Trophoblast cell (in vitro differentiated cells and primary cell): ENCODE data around the gene SLC5A5.
"Not testable (repeated sequence)": the region's sequence is repeated elsewhere in the genome, so short reads cannot be mapped to it uniquely, and the experiment has no call there.

Experiments used
- DNase-seq, 2 donors: peaks; one replicate each; pipeline ENCODE4 v3.0.0-alpha.2; 2016
- H2AFZ ChIP-seq: 2 replicates; pipeline ENCODE4 v1.6.1; 2013; ENCODE audit warnings: low read length, moderate library complexity, mild to moderate bottlenecking; ENCODE audit not compliant: insufficient read depth, poor library complexity
- H2AK5ac ChIP-seq: 2 replicates; pipeline ENCODE4 v1.6.1; 2013; ENCODE audit warnings: mild to moderate bottlenecking, low read length
- H2BK120ac ChIP-seq: 2 replicates; pipeline ENCODE4 v1.6.1; 2013; ENCODE audit warnings: low read length, mild to moderate bottlenecking, moderate library complexity; ENCODE audit not compliant: insufficient read depth, poor library complexity
- H2BK12ac ChIP-seq: 2 replicates; pipeline ENCODE4 v1.6.1; 2013; ENCODE audit warnings: mild to moderate bottlenecking, low read length, moderate library complexity
- H2BK5ac ChIP-seq: 2 replicates; pipeline ENCODE4 v1.6.1; 2013; ENCODE audit warnings: low read length, low read depth, moderate library complexity, mild to moderate bottlenecking; ENCODE audit not compliant: poor library complexity
- H3K14ac ChIP-seq: 2 replicates; pipeline ENCODE4 v1.6.1; 2013; ENCODE audit warnings: mild to moderate bottlenecking, low read length
- H3K18ac ChIP-seq: 2 replicates; pipeline ENCODE4 v1.6.1; 2013; ENCODE audit warnings: mild to moderate bottlenecking, low read length
- H3K23ac ChIP-seq: 2 replicates; pipeline ENCODE4 v1.6.1; 2013; ENCODE audit warnings: low read length
- H3K27ac ChIP-seq: 2 replicates; pipeline ENCODE4 v1.5.1; 2013; ENCODE audit warnings: low read depth, mild to moderate bottlenecking, inconsistent platforms, low read length, moderate library complexity
- H3K27me3 ChIP-seq: 2 replicates; pipeline ENCODE4 v1.6.1; 2013; ENCODE audit warnings: inconsistent platforms, mild to moderate bottlenecking, low read length, moderate library complexity; ENCODE audit not compliant: insufficient read depth
- H3K36me3 ChIP-seq, 2 experiments: 1 replicate in 1 of 2; 2 replicates in 1 of 2; pipeline ENCODE4 v1.6.1; 2013; ENCODE audit warnings: low read length in 2 of 2, mild to moderate bottlenecking in 2 of 2, moderate library complexity in 1 of 2; ENCODE audit not compliant: insufficient read depth in 2 of 2, control insufficient read depth in 1 of 2
- H3K4ac ChIP-seq: 2 replicates; pipeline ENCODE4 v1.6.1; 2013; ENCODE audit warnings: low read depth, mild to moderate bottlenecking, low read length, moderate library complexity
- H3K4me1 ChIP-seq, 2 experiments: 1 replicate in 1 of 2; 2 replicates in 1 of 2; pipeline ENCODE4 v1.6.1; 2013; ENCODE audit warnings: low read length in 2 of 2, mild to moderate bottlenecking in 2 of 2, moderate library complexity in 1 of 2; ENCODE audit not compliant: insufficient read depth in 2 of 2, control insufficient read depth in 1 of 2
- H3K4me2 ChIP-seq: 2 replicates; pipeline ENCODE4 v1.6.1; 2013; ENCODE audit warnings: inconsistent platforms, mild to moderate bottlenecking, low read length, moderate library complexity
- H3K4me3 ChIP-seq: 2 replicates; pipeline ENCODE4 v1.5.1; 2013; ENCODE audit warnings: mild to moderate bottlenecking, low read depth, low read length, inconsistent platforms
- H3K79me1 ChIP-seq: one replicate; pipeline ENCODE4 v1.6.1; 2013; ENCODE audit warnings: low read length
- H3K79me2 ChIP-seq: 2 replicates; pipeline ENCODE4 v1.6.1; 2013; ENCODE audit warnings: low read length, mild to moderate bottlenecking; ENCODE audit not compliant: control insufficient read depth, insufficient read depth, poor library complexity
- H3K9ac ChIP-seq: 2 replicates; pipeline ENCODE4 v1.6.1; 2013; ENCODE audit warnings: mild to moderate bottlenecking, low read length
- H3K9me3 ChIP-seq: 2 replicates; pipeline ENCODE4 v1.6.1; 2013; ENCODE audit warnings: low read depth, mild to moderate bottlenecking, control low read depth, inconsistent platforms, low read length; ENCODE audit not compliant: insufficient read depth
- H4K12ac ChIP-seq: 2 replicates; pipeline ENCODE4 v1.6.1; 2013; ENCODE audit warnings: low read depth, mild to moderate bottlenecking, low read length, moderate library complexity
- H4K8ac ChIP-seq: 2 replicates; pipeline ENCODE4 v1.6.1; 2013; ENCODE audit warnings: low read depth, mild to moderate bottlenecking, low read length, moderate library complexity
- H4K91ac ChIP-seq: one replicate; pipeline ENCODE4 v1.6.1; 2013; ENCODE audit warnings: low read depth, mild to moderate bottlenecking, low read length, moderate library complexity
- WGBS: extraction: QIAGEN DNeasy Blood & Tissue Kit; methylation state at CpG from one replicate; pipeline ENCODE4 v1.1.7; 2013; ENCODE audit warnings: missing lambda C conversion rate; ENCODE audit not compliant: insufficient read length, insufficient coverage; ENCODE audit errors: extremely low coverage; 5-methylcytosine and 5-hydroxymethylcytosine counted together

The SLC5A5 gene

DNA sequence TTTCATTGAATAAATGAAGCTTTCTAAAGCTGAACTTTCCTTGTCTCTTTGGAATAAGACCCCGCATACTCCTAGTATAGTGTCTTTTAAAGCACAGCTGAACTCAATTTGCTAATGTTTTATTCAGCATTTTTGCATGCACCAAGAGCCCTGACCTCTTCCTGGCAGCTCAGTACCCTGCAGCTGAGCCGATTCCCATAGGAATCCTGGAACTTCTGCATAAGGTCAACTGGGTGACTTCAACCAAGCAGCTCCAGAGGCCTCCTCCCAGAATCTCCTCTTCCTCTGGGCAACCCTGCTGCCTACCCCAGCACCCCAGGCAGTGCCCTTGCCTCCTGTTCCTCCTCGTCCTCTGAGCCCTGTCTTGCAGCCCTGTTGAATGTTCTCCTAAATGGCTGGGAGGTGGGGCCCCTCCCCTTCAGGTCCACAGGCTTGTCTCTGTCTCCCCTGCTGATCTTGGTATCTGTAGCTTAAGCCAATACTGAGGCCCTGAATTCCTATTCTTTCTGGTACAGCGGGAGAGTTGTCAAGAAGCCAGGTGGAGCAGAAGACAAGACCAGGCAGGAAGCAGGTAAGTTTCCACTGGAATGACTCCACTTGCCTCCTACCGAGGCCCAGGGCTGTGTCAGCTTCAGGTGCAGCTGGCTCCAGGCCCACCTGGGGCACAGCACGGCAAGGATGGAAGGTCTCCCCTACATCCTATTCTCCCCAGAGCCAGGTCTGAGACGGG, 37.4 kb downstream of the SLC5A5 start:
- no peaks in the 10 kb centered on the region for H3K36me3 ChIP-seq
- H4K8ac ChIP-seq, result no peak overlapping the region
- peaks cover 10% of the 10 kb centered on the region for H3K9me3 ChIP-seq
- H3K4me3 ChIP-seq, result no peak overlapping the region
- H2BK5ac ChIP-seq, result no peak overlapping the region
- H2AK5ac ChIP-seq, result no peak overlapping the region
- no CpG with 5 or more reads among the region's 7 CpGs for WGBS
- H3K4ac ChIP-seq, result no peak overlapping the region
- H2AFZ ChIP-seq, result no peak overlapping the region
- H3K4me1 ChIP-seq, result no peaks in the 10 kb centered on the region
- H4K91ac ChIP-seq, result no peak overlapping the region
- H3K79me2 ChIP-seq, result no peaks in the 10 kb centered on the region
- no peaks in the 10 kb centered on the region for H3K27me3 ChIP-seq
- no peaks in the 10 kb centered on the region for H3K79me1 ChIP-seq
- no peak overlapping the region for H3K4me2 ChIP-seq
- H2BK12ac ChIP-seq, result no peak overlapping the region
- H4K12ac ChIP-seq, result no peak overlapping the region
- no peak overlapping the region for H3K23ac ChIP-seq
- H3K27ac ChIP-seq, result no peak overlapping the region
- H3K18ac ChIP-seq, result no peak overlapping the region
- no peak overlapping the region for H2BK120ac ChIP-seq
- DNase-seq, result no peak
- H3K14ac ChIP-seq, result no peak overlapping the region
- no peak overlapping the region for H3K9ac ChIP-seq

- WGBS, result no CpG with 5 or more reads among the region's 11 CpGs
These were observed 39.1 kb downstream of the SLC5A5 start for GRCh38 chr19:17910791-17911360.

GRCh38 chr19:17915940-17916593, 44.3 kb downstream of the SLC5A5 start:
- Histone ChIP-seq H3K4me1 (no peaks in the 10 kb centered on the region), H3K9me3 (peaks cover 5% of the 10 kb centered on the region), H2BK5ac (no peak overlapping the region), H4K8ac (no peak overlapping the region), H2AFZ (no peak overlapping the region), H3K23ac (no peak overlapping the region), H3K27ac (no peak overlapping the region), H2BK12ac (no peak overlapping the region), H2AK5ac (no peak overlapping the region), H3K9ac (no peak overlapping the region), H3K36me3 (no peaks in the 10 kb centered on the region), H3K27me3 (no peaks in the 10 kb centered on the region), H4K12ac (no peak overlapping the region), H3K79me2 (no peaks in the 10 kb centered on the region), H2BK120ac (no peak overlapping the region), H3K4ac (no peak overlapping the region), H3K4me2 (no peak overlapping the region), H3K18ac (no peak overlapping the region), H3K79me1 (no peaks in the 10 kb centered on the region), H4K91ac (no peak overlapping the region), H3K14ac (no peak overlapping the region), H3K4me3 (no peak overlapping the region)
- no CpG with 5 or more reads among the region's 6 CpGs for WGBS
- peak; percentile 90 to 96 for DNase-seq

More at GRCh38 chr19:17910791-17911360, 39.1 kb downstream of the SLC5A5 start:
- Histone ChIP-seq H3K79me2 (no peaks in the 10 kb centered on the region), H3K27me3 (no peaks in the 10 kb centered on the region), H4K91ac (no peak overlapping the region), H3K27ac (no peak overlapping the region), H2AFZ (no peak overlapping the region), H3K23ac (no peak overlapping the region), H4K12ac (no peak overlapping the region), H2BK12ac (no peak overlapping the region), H2AK5ac (no peak overlapping the region), H3K4me2 (no peak overlapping the region), H3K79me1 (no peaks in the 10 kb centered on the region), H3K9ac (no peak overlapping the region), H2BK5ac (no peak overlapping the region), H4K8ac (no peak overlapping the region), H3K9me3 (peaks cover 10% of the 10 kb centered on the region), H2BK120ac (no peak overlapping the region), H3K4me1 (no peaks in the 10 kb centered on the region), H3K4ac (no peak overlapping the region), H3K36me3 (no peaks in the 10 kb centered on the region), H3K4me3 (no peak overlapping the region), H3K18ac (no peak overlapping the region), H3K14ac (no peak overlapping the region)
- DNase-seq, result peak in 1 of 2 donors; percentile 61

DNA sequence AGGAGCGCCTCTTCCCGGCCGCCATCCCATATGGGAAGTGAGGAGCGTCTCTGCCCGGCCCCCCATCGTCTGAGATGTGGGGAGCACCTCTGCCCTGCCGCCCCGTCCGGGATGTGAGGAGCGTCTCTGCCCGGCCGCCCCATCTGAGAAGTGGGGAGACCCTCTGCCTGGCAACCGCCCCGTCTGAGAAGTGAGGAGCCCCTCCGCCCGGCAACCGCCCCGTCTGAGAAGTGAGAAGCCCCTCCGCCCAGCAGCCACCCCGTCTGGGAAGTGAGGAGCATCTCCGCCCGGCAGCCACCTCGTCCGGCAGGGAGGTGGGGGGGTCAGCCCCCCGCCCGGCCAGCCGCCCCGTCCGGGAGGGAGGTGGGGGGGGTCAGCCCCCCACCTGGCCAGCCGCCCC, 46.4 kb downstream of the SLC5A5 start:
- H3K27me3 ChIP-seq, H3K14ac ChIP-seq, H4K8ac ChIP-seq, H3K9ac ChIP-seq, H2BK120ac ChIP-seq, H3K23ac ChIP-seq, H4K12ac ChIP-seq, H3K79me1 ChIP-seq, H3K4me3 ChIP-seq, H4K91ac ChIP-seq, H3K4me1 ChIP-seq, H3K79me2 ChIP-seq, H2AK5ac ChIP-seq, H3K36me3 ChIP-seq, H2BK12ac ChIP-seq, H3K18ac ChIP-seq, H2BK5ac ChIP-seq, H3K9me3 ChIP-seq, H3K27ac ChIP-seq, H2AFZ ChIP-seq, H3K4me2 ChIP-seq, H3K4ac ChIP-seq, DNase-seq: not testable (repeated sequence)
- no CpG with 5 or more reads among the region's 30 CpGs for WGBS
